ENCODE data around the gene SMIM24.

The SMIM24 gene

GRCh38 chr19:3526507-3527237, 46.3 kb upstream of the SMIM24 start:
- Histone ChIP-seq H3K27me3 (replicated peaks; ENCODE audit: control insufficient read depth, insufficient read depth, low read length) (no peaks in the 10 kb centered on the region), H3K36me3 (ENCODE audit: control insufficient read depth, insufficient read depth, low read length) (peaks cover 24% of the 10 kb centered on the region), H3K4me3 (replicated peaks; ENCODE audit: low read depth, low read length) (no peak overlapping the region)
- TF ChIP-seq CTCF (IDR thresholded peaks at IDR 0.05; ENCODE audit: insufficient read depth, low read length, poor library complexity, severe bottlenecking): peak; percentile 27
- no peak for DNase-seq (ENCODE audit: extremely low read depth, insufficient read length)

DNA sequence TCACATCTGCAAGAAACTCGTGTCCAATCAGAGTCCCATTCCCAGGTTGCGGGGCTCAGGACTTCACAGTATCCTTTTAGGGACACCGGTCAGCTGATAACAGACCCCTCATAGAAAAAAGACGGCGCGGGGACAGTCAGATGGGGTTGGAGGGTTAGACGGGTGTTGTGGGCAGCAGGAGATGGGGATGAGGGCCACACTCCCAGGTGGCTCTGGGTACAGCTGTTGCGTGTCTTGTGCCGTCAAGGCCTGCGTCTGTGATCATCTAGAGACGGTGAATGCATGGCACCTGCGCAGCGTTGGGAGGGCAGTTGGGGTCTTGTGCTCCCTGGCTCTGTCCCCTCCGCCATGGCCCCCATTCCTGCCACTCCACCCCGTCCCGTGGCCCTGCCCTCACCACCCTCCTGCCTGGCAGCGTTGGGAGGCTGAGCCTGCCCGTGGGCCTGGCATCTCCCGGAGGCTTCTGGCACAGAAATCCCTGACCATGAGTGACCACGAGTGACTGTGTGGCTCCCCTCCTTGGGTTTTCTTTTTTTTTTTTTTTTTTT, 44.7 kb upstream of the SMIM24 start:
- no peak for TF ChIP-seq CTCF (IDR thresholded peaks at IDR 0.05; ENCODE audit: insufficient read depth, low read length, poor library complexity, severe bottlenecking)
- no peak for DNase-seq (ENCODE audit: extremely low read depth, insufficient read length)
- H3K36me3 ChIP-seq (ENCODE audit: control insufficient read depth, insufficient read depth, low read length): peaks cover 19% of the 10 kb centered on the region
- no peaks in the 10 kb centered on the region for H3K27me3 ChIP-seq (replicated peaks; ENCODE audit: control insufficient read depth, insufficient read depth, low read length)
- no peak overlapping the region for H3K4me3 ChIP-seq (replicated peaks; ENCODE audit: low read depth, low read length)

- peaks cover 19% of the 10 kb centered on the region for H3K36me3 ChIP-seq (ENCODE audit: control insufficient read depth, insufficient read depth, low read length)
- no peaks in the 10 kb centered on the region for H3K27me3 ChIP-seq (replicated peaks; ENCODE audit: control insufficient read depth, insufficient read depth, low read length)
- no peak overlapping the region for H3K4me3 ChIP-seq (replicated peaks; ENCODE audit: low read depth, low read length)
- no peak for TF ChIP-seq CTCF (IDR thresholded peaks at IDR 0.05; ENCODE audit: insufficient read depth, low read length, poor library complexity, severe bottlenecking)
- no peak for DNase-seq (ENCODE audit: extremely low read depth, insufficient read length)
Measured at GRCh38 chr19:3524078-3524842, 43.9 kb upstream of the SMIM24 start.

GRCh38 chr19:3523361-3524077, 43.2 kb upstream of the SMIM24 start:
- Histone ChIP-seq H3K4me3 (replicated peaks; ENCODE audit: low read depth, low read length) (no peak overlapping the region), H3K36me3 (ENCODE audit: control insufficient read depth, insufficient read depth, low read length) (peaks cover 21% of the 10 kb centered on the region), H3K27me3 (replicated peaks; ENCODE audit: control insufficient read depth, insufficient read depth, low read length) (no peaks in the 10 kb centered on the region)
- no peak for DNase-seq (ENCODE audit: extremely low read depth, insufficient read length)
- TF ChIP-seq CTCF (IDR thresholded peaks at IDR 0.05; ENCODE audit: insufficient read depth, low read length, poor library complexity, severe bottlenecking): no peak

DNA sequence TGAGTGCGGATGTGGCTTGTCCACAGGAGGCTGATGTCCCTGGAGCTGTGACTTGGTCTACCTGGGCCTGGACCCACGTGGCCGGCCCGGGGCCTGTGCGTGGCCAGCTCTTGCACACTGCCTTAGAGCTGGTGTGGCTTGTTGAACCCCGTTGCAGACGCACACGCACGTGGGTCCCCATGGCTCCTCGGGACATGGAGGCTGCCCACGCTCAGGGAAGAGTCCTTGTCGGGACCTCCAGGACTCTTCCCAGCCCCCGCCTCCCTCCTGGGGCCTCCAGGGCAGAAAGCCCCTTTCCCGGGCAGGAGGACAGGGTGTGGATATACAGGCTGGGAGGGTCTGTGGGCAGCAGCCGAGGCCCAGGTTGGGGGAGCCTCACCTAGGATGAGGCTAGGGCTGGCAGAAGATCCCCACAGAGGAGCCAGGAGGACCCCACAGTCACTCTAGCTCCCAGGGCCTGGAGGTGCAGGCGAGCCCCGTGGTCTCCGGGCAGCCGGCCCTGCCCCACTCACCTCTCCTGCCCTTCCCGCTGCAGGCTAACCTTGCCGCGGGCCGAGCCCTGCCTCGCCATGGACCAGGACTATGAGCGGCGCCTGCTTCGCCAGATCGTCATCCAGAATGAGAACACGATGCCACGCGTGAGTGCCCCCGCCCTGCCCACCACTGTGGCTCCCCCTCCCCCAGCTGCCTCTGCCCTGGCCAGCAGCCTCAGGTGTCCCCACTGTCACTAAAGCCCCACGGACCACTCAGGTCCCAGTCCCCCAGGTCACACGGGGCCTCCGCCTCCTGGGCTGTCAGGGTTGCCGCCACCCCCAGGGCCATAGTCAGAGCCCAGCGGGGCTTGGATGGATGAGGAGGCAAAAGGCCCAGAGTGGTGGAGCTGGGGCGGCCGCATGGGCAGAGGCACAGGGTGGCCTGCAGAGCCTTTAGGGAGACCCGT, 42.4 kb upstream of the SMIM24 start:
- no peak for DNase-seq (ENCODE audit: extremely low read depth, insufficient read length)
- TF ChIP-seq CTCF (IDR thresholded peaks at IDR 0.05; ENCODE audit: insufficient read depth, low read length, poor library complexity, severe bottlenecking): no peak
- no peaks in the 10 kb centered on the region for H3K27me3 ChIP-seq (replicated peaks; ENCODE audit: control insufficient read depth, insufficient read depth, low read length)
- no peak overlapping the region for H3K4me3 ChIP-seq (replicated peaks; ENCODE audit: low read depth, low read length)
- H3K36me3 ChIP-seq (ENCODE audit: control insufficient read depth, insufficient read depth, low read length): peaks cover 18% of the 10 kb centered on the region
